ENCODE measurements around the gene PMAIP1.

The PMAIP1 gene

GRCh38 chr18:59908799-59909198 lies 9.0 kb downstream of the PMAIP1 start:
- DNase-seq (ENCODE audit: extremely low spot score, insufficient read length, low read depth) (no peak), FAIRE-seq (peak; percentile 74)

- FAIRE-seq (no peak), DNase-seq (ENCODE audit: extremely low spot score, insufficient read length, low read depth) (no peak)
Observed at GRCh38 chr18:59909289-59910036, 9.7 kb downstream of the PMAIP1 start.

- no peak for FAIRE-seq
- no peak for DNase-seq (ENCODE audit: extremely low spot score, insufficient read length, low read depth)
Observed at GRCh38 chr18:59910967-59911366, 11.2 kb downstream of the PMAIP1 start.

- DNase-seq (ENCODE audit: extremely low spot score, insufficient read length, low read depth) (no peak), FAIRE-seq (peak; percentile 35)
Observed at GRCh38 chr18:59911600-59911999, 11.8 kb downstream of the PMAIP1 start.

- no peak for DNase-seq (ENCODE audit: extremely low spot score, insufficient read length, low read depth)
- FAIRE-seq, result peak; percentile 48
Observed at GRCh38 chr18:59912007-59912550, 12.3 kb downstream of the PMAIP1 start.

GRCh38 chr18:59915606-59916005 lies 15.8 kb downstream of the PMAIP1 start:
- FAIRE-seq (no peak), DNase-seq (ENCODE audit: extremely low spot score, insufficient read length, low read depth) (no peak)

DNA sequence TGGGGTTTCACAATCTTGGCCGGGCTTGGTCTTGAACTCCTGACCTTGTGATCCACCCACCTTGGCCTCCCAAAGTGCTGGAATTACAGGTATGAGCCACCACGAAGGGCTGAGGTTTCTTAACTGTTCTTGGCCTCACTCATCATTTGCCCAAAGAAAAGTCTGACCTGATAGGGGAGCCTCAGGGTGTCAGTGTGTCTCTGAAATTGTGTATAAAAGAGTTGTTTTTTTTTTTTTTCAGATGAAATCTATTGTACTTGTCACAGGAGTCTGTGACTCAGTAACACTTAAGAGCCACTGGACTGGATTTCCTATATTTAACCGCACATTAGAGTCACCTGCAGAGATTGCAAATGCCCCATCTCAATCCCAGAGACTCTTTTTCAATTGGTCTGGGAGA lies 16.9 kb downstream of the PMAIP1 start:
- DNase-seq (ENCODE audit: extremely low spot score, insufficient read length, low read depth) (no peak), FAIRE-seq (no peak)

- FAIRE-seq, result peak; percentile 5
Observed at GRCh38 chr18:59917422-59917821, 17.6 kb downstream of the PMAIP1 start.

GRCh38 chr18:59918320-59918755 lies 18.5 kb downstream of the PMAIP1 start:
- FAIRE-seq (peak; percentile 94), DNase-seq (ENCODE audit: extremely low spot score, insufficient read length, low read depth) (no peak)

More at GRCh38 chr18:59917422-59917821, 17.6 kb downstream of the PMAIP1 start:
- no peak for DNase-seq (ENCODE audit: extremely low spot score, insufficient read length, low read depth)

DNA sequence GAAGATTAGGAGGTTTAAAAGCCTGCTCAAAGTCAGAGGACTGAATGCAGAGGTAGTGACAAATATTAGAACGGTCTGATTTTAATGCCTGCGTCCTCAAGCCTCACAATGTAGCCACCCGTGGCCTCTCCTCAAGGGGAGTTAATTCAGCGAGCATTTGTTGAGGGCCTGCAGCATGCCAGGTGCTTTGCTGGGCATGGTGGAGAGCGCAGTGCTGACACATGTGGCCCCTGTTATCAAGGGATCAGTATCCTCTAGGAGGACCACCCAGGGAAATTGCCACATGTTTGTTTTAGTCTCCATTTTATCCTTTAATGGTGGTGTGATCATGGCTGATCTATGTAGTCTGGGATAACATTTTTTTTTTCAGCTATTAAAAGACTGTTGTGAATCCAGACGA lies 19.2 kb downstream of the PMAIP1 start:
- FAIRE-seq (no peak), DNase-seq (ENCODE audit: extremely low spot score, insufficient read length, low read depth) (no peak)

DNA sequence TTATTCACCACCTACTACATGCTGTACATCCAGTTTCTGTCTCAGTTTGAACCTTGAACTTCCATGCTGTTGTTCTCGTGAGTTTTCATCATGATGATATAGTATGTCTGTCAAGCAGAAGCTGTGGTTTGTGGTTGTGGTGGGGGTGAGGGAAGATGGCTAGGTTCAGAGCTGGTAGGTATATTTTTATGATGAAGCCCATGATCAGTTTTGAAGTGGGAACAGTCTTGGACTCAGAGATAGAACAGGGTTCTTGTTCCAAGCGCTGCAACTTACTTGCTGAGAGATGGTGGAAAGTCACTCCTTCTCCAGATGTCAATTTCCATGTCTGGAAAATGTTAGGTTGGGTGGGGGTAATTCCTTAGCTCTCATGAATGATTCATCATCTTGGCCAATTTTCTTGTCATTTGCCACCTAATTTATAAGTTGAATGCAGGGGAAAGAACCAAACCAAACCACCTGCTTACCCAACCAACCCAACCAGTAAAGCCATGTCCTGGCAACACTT lies 21.6 kb downstream of the PMAIP1 start:
- no peak for DNase-seq (ENCODE audit: extremely low spot score, insufficient read length, low read depth)
- peak; percentile 86 for FAIRE-seq

DNA sequence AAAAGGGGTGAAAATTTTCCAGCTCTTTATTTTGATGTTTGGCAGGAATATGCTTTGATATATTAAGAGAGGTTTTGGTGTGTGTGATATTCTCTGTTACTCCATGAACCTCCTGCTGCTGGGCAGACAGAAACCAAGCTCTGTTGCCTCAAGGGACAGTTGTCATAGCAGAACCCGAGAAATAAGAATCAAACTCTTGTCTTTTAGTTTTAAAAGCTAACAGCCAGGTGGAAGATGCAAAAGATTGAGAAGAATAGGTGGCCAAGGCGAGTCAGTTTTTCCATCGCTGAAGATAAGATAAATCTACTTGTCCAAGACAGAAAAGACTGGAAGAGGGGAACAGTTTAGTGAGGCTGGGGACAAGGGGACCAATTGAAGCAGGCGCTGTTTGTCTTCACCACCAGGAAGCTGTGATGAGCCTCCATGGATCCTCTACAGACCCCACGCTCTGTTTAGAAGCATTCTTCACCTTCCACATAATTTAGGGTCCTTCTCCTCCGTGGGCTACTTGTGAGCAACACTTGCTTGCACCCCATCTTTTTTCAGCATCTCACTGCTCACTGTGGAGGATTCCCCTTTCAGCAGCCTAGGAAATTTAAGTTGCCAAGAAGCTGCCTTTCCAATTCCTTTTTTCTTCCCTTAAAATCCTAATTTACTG lies 23.9 kb downstream of the PMAIP1 start:
- no peak for FAIRE-seq
- DNase-seq (ENCODE audit: extremely low spot score, insufficient read length, low read depth), result no peak

- peak; percentile 76 for FAIRE-seq
- no peak for DNase-seq (ENCODE audit: extremely low spot score, insufficient read length, low read depth)
Observed at GRCh38 chr18:59926131-59926530, 26.3 kb downstream of the PMAIP1 start.

- DNase-seq (ENCODE audit: extremely low spot score, insufficient read length, low read depth) (no peak), FAIRE-seq (peak; percentile 98)
Observed at GRCh38 chr18:59927246-59927825, 27.5 kb downstream of the PMAIP1 start.

GRCh38 chr18:59928201-59928600 lies 28.4 kb downstream of the PMAIP1 start:
- no peak for FAIRE-seq
- no peak for DNase-seq (ENCODE audit: extremely low spot score, insufficient read length, low read depth)

DNA sequence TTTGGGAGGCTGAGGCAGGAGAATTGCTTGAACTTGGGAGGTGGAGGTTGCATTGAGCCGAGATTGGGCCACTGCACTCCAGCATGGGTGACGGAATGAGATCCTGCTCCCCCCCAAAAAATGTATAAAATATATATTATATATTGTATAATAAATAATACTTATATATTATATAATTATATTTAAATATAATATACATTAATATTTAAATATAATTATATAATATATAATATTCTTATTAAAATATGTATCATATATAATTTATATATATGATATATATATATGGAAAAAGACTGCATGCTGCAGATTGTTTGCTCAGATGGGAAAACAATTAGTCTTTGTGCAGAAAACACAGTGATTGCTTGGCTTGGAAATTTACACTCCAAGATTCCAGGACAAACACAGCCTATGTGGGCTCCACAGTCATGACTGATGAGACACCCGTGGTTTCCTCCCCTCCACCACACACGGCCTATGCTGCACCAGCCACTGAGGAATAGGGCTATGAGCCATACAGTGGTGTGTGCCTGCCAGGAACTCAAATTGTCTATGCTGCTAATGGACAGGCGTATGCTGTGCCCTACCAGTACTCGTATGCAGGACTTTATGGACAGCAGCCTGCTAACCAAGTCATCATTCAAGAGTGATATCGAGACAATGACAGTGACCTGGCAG lies 30.0 kb downstream of the PMAIP1 start:
- FAIRE-seq, result no peak

DNA sequence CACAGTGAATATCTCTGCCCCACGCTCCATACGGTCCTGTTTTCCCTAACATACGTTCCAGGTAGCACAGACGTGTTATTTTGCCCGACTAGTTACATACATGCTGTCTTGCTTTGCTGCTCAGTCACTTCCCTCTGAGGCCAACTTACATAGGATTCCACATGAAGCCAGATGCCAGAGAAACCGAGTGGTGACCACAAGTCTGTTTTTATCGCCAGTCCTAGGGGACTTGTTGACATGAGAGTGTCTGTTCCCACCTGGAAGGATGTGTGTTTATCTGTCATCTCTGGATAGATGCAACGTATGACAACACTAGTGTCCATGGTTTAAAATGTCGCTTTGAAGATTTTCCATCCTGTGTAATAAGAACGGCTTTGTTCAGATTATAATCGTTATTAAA lies 32.6 kb downstream of the PMAIP1 start:
- DNase-seq (ENCODE audit: extremely low spot score, insufficient read length, low read depth) (no peak), FAIRE-seq (no peak)

More for the DNA sequence above, 30.0 kb downstream of the PMAIP1 start:
- no peak for DNase-seq (ENCODE audit: extremely low spot score, insufficient read length, low read depth)

DNA sequence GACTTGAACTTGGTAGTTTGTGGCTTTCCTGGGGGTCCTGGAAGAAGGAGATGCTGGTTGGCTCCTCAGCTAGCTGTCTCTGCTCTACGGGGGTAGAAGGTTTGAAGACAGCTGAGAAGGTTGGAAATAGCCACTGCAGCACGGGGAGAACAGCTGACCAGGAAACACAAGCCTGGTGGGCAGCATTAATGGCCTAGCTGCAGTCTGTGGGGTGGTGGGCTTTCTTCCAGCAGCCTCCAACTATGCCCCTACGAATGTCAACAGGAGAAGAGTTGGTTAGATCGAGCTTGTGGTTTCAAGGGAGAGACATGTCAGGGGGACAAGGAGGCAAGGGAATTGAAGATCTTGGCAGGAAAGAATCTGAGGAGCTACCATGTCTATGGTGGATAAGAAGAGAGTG lies 38.9 kb downstream of the PMAIP1 start:
- DNase-seq (ENCODE audit: extremely low spot score, insufficient read length, low read depth), result no peak
- no peak for FAIRE-seq

- no peak for FAIRE-seq
- DNase-seq (ENCODE audit: extremely low spot score, insufficient read length, low read depth), result no peak
Observed at GRCh38 chr18:59939127-59939526, 39.3 kb downstream of the PMAIP1 start.

GRCh38 chr18:59940068-59940467 lies 40.3 kb downstream of the PMAIP1 start:
- no peak for DNase-seq (ENCODE audit: extremely low spot score, insufficient read length, low read depth)

More at GRCh38 chr18:59940068-59940467, 40.3 kb downstream of the PMAIP1 start:
- no peak for FAIRE-seq
